Ovary (tissue), 9 donors: Measurements from ENCODE around the gene LDB1. TPM values are rescaled to one million over a fixed set of nuclear protein-coding genes. Genes with fewer than 3 reads are reported as not detected.
A peak's percentile ranks its signal among the peaks of the same experiment; 100 is the strongest.

Experiments used
- DNase-seq, 5 donors: peaks; one replicate each; pipeline ENCODE4 v3.0.0-alpha.2; 2019 to 2020
- H3K27ac ChIP-seq, 2 donors: fragments of 200-600 bp; one replicate each; pipeline versions ENCODE4 v1.5.1 to v1.8.0; 2019 to 2022
- H3K27me3 ChIP-seq: fragments of 200-600 bp; one replicate; pipeline ENCODE4 v1.8.0; 2022
- H3K36me3 ChIP-seq: fragments of 200-600 bp; sonication (generic); one replicate; pipeline ENCODE4 v1.5.1; 2019
- H3K4me1 ChIP-seq: one replicate; pipeline ENCODE4 v1.8.1; 2013; ENCODE audit warnings: mild to moderate bottlenecking, moderate library complexity; ENCODE audit not compliant: insufficient read depth
- H3K4me3 ChIP-seq: fragments of 200-600 bp; sonication (generic); one replicate; pipeline ENCODE4 v1.5.1; 2017
- H3K9me3 ChIP-seq, 2 donors: fragments of 200-600 bp in 1 of 2; sonication (generic) in 1 of 2; one replicate each; pipeline versions ENCODE4 v1.5.1 to v1.8.1; 2013 to 2019; ENCODE audit warnings: mild to moderate bottlenecking in 1 of 2, moderate library complexity in 1 of 2
- EP300 ChIP-seq: sonication (generic); formaldehyde crosslinking; IDR thresholded peaks from one replicate; pipeline ENCODE4 v1.6.1; 2017; ENCODE audit warnings: antibody characterized with exemption
- POLR2A ChIP-seq: fragments of 450-650 bp; IDR thresholded peaks from one replicate; pipeline ENCODE4 v1.6.1; 2017; ENCODE audit warnings: antibody characterized with exemption, mild to moderate bottlenecking, moderate library complexity
- WGBS, 3 donors: extraction: QIAGEN DNeasy Blood & Tissue Kit in 1 of 3; methylation state at CpG; one replicate each; pipeline versions ENCODE4 v1.1.5 to v1.1.7; 2013 to 2017; 5-methylcytosine and 5-hydroxymethylcytosine counted together
- intact Hi-C, 4 donors: fragments of 100-400 bp; cut with DNase I; formaldehyde crosslinking; loops; one replicate each; pipeline versions ENCODE4 v1.11.0 to v1.15.1; 2022 to 2023
- polyA plus RNA-seq, 2 donors: library from polyadenylated mRNA; stranded (reverse); fragments of 200-250 nt in 1 of 2; fragments of 350-450 nt in 1 of 2; fragmentation: Illumina TruSeq in 1 of 2; extraction: RNeasy Lipid Tissue Mini Kit (QIAGEN cat#74804) in 1 of 2; gene quantifications; one replicate each; pipeline ENCODE4 v1.2.3, GENCODE V29; 2013 to 2014
- total RNA-seq, 7 donors: library from RNA; depleted of rRNA in 2 of 7; stranded (reverse); fragments of >200 nt in 2 of 7; fragmentation: NEBNext Ultra II Directional in 3 of 7; extraction: Animal tissue kit (Norgen Biotek cat#: 25700) in 3 of 7; gene quantifications; one replicate each; pipeline versions ENCODE4 v1.1.0 to v1.2.4, GENCODE V29; 2016 to 2023
- TF ChIP-seq, protein P1 (sequence below), 3 donors: fragments of 450-650 bp in 2 of 3; fragments of 200-600 bp in 1 of 3; IDR thresholded peaks; one replicate each; pipeline versions ENCODE4 v1.5.1 to v1.8.0; 2016 to 2022; ENCODE audit warnings: antibody characterized with exemption in 3 of 3, mild to moderate bottlenecking in 1 of 3
- donor health status: DM: no; HTN: no; CAD: no; lungs with moderate emphysema.
- donor health status: DM: no; HTN: no; CAD: no.
- donor health status: Bipolar disorder and iron deficiency.
- donor health status: DM: yes; HTN: yes; CAD: no.
- donor health status: DM: no; HTN: no; CAD: no.
- donor health status: DM: yes; HTN: yes; CAD: no.

The LDB1 gene
- total and polyA plus RNA-seq, 9 donors: 59.0 to 141 (median 93.2) TPM

DNA sequence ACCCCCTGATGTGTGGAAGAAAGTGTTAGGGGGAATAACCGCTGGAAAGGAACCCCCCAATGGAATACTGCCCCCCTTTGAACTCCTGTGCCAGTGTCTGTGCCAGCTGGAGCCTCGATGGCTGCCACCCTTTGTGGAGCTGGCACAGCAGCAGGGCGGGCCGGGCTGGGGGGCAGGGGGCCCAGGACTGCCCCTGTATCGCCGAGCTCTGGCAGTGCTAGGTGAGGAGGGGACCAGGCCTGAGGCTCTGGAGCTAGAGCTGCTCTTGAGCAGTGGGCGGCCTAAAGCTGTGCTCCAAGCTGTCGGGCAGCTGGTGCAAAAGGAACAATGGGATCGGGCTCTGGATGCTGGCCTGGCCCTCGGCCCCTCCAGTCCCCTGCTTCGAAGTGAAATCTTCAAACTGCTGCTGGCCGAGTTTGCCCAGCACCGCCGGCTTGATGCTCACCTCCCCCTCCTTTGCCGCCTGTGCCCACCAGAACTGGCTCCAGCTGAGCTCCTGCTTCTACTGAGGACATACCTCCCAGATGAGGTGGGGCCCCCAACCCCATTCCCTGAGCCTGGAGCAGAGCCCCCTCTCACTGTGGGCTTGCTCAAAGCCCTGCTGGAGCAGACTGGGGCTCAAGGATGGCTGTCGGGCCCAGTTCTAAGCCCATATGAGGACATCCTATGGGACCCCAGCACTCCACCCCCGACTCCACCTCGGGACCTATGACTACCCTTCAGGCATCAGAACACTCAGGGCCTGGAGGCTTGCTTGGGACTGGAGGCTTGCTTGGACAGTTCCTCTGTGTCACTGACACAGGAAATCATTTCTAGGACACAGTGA lies 52.9 kb downstream of the LDB1 start:
- DNase-seq: no peak
- H3K9me3 ChIP-seq: no peaks in the 10 kb centered on the region
- intact Hi-C loops: loop anchor here in 2 of 4 donors (5.0 to 10.0 kb wide), 2 partner anchors 47 to 50 kb away; no protein-coding TSS in a partner anchor
- H3K27me3 ChIP-seq: no peaks in the 10 kb centered on the region
- 78 to 84% (median 81%) methylated on average over 13 to 18 of the region's 18 CpGs for WGBS, 3 donors
- H3K27ac ChIP-seq: no peak overlapping the region
- TF ChIP-seq EP300: no peak
- H3K36me3 ChIP-seq: no peaks in the 10 kb centered on the region
- peaks cover 7% of the 10 kb centered on the region for H3K4me1 ChIP-seq
- no peak overlapping the region for H3K4me3 ChIP-seq

DNA sequence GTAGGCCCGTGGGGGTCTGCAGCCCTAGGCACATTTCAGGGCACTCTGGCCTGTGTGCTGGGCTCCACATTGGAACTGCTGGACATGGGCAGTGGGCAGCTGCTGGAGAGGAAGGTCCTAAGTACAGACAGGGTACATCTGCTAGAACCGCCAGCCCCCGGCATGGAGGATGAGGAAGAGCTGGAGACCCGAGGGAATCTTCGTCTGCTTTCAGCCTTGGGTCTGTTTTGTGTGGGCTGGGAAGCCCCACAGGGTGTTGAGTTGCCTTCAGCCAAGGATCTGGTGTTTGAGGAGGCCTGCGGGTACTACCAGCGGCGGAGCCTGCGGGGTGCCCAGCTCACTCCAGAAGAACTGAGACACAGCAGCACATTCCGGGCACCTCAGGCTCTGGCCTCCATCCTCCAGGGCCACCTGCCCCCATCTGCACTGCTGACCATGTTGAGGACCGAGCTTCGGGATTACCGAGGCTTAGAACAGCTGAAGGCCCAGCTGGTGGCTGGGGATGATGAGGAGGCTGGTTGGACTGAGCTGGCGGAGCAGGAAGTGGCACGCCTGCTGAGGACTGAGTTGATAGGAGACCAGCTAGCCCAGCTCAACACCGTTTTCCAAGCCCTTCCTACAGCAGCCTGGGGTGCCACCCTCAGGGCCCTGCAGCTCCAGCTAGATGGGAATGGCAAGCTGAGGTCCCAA lies 53.6 kb downstream of the LDB1 start:
- H3K27me3 ChIP-seq: no peaks in the 10 kb centered on the region
- TF ChIP-seq, protein P1, sequence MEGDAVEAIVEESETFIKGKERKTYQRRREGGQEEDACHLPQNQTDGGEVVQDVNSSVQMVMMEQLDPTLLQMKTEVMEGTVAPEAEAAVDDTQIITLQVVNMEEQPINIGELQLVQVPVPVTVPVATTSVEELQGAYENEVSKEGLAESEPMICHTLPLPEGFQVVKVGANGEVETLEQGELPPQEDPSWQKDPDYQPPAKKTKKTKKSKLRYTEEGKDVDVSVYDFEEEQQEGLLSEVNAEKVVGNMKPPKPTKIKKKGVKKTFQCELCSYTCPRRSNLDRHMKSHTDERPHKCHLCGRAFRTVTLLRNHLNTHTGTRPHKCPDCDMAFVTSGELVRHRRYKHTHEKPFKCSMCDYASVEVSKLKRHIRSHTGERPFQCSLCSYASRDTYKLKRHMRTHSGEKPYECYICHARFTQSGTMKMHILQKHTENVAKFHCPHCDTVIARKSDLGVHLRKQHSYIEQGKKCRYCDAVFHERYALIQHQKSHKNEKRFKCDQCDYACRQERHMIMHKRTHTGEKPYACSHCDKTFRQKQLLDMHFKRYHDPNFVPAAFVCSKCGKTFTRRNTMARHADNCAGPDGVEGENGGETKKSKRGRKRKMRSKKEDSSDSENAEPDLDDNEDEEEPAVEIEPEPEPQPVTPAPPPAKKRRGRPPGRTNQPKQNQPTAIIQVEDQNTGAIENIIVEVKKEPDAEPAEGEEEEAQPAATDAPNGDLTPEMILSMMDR (IDR thresholded peaks at IDR 0.05): no peak
- TF ChIP-seq EP300: no peak
- TF ChIP-seq POLR2A: no peak
- WGBS, 3 donors: 72 to 80% (median 76%) methylated on average over 15 to 16 of the region's 16 CpGs
- peaks cover 7% of the 10 kb centered on the region for H3K4me1 ChIP-seq
- H3K36me3 ChIP-seq: no peaks in the 10 kb centered on the region
- no peaks in the 10 kb centered on the region for H3K9me3 ChIP-seq
- H3K27ac ChIP-seq: peak overlapping the region; percentile 77 to 86
- DNase-seq: peak in 1 of 5 donors; percentile 33
- peak overlapping the region; percentile 83 for H3K4me3 ChIP-seq
- intact Hi-C loops: loop anchor here in 2 of 4 donors (5.0 to 10.0 kb wide), 2 partner anchors 48 to 51 kb away; no protein-coding TSS in a partner anchor

DNA sequence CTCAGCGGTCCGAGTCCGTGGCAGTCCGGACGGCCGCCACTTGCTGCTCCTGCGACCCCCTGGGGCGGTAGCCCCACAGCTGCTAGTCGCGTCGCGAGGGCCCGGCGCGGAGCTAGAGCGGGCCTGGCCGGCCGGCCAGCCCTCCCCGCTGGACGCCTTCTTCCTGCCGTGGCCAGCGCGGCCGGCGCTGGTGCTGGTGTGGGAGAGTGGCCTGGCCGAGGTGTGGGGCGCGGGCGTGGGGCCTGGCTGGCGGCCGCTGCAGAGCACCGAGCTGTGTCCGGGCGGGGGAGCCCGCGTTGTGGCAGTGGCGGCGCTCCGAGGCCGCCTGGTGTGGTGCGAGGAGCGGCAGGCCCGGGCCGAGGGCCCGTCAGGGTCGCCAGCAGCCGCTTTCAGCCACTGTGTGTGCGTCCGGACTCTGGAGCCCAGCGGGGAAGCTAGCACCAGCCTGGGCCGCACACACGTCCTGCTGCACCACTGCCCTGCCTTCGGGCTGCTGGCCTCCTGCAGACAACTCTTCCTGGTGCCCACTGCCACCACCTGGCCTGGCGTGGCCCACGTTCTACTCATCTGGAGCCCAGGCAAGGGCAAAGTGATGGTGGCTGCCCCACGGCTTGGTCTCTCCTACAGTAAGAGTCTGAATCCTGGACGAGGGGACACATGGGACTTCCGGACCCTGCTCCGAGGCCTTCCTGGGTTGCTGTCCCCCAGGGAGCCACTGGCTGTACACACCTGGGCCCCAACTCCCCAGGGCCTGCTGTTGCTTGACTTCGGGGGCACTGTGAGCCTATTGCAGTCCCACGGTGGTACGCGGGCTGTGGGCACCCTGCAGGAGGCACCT lies 54.4 kb downstream of the LDB1 start:
- TF ChIP-seq EP300 (no peak), POLR2A (no peak)
- TF ChIP-seq, protein P1 (IDR thresholded peaks at IDR 0.05): no peak
- Histone ChIP-seq H3K4me3 (peak overlapping the region; percentile 83), H3K27me3 (no peaks in the 10 kb centered on the region), H3K9me3 (no peaks in the 10 kb centered on the region), H3K36me3 (no peaks in the 10 kb centered on the region), H3K4me1 (peaks cover 7% of the 10 kb centered on the region), H3K27ac (peak overlapping the region; percentile 77 to 86)
- WGBS, 3 donors: 0 to 6% (median 6%) methylated on average over 41 to 63 of the region's 63 CpGs
- DNase-seq: peak; percentile 23 to 70 (median 48)
- intact Hi-C loops: loop anchor here in 2 of 4 donors (5.0 to 10.0 kb wide), 2 partner anchors 49 to 52 kb away; no protein-coding TSS in a partner anchor

DNA sequence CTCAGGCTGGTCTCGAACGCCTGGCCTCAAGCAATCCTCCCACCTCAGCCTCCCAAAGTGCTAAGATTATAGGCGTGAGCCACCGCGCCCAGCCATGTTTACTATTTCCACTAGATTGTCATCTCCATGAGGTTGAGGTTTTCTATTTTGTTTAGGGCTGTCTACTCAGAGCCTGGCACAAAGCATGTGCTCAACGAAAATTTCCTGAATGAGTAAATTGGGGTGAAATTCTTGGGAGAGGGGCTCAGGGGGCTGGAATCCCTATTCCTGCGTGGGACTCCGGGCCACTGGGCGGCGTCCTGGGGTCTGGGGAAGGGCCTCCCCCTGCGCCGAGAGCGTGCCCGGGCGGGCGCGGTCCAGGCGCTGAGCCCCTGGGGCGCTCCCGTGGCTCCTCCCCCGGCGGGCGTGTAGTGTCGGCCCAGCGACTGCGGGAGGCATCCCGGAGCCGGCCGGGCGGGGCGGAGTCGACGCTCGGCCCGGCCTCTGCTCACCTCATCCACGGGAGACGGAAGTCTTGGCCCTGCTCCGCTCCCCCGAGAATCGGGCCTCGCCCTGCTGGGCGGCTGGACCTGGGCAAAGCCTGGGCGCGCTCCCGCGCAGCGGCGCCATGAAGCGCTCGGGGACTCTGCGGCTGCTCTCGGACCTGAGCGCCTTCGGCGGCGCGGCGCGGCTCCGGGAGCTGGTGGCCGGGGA lies 55.2 kb downstream of the LDB1 start, which contains the start of gene HPS6:
Gene HPS6, plus strand, starts transcription at position 482 of the 693 bp plus-strand sequence. Its CDS starts 126 bp downstream, at position 608.
- TF ChIP-seq EP300: no peak
- peak; percentile 67 for TF ChIP-seq POLR2A
- TF ChIP-seq, protein P1 (IDR thresholded peaks at IDR 0.05): no peak
- Histone ChIP-seq H3K27ac (peak within 1 kb of the TSS; percentile 77 to 86), H3K4me1 (peaks cover 7% of the 10 kb centered on the region), H3K36me3 (no peaks in the 10 kb centered on the region), H3K27me3 (no peaks in the 10 kb centered on the region), H3K9me3 (no peaks in the 10 kb centered on the region), H3K4me3 (peak within 1 kb of the TSS; percentile 83)
- WGBS, 3 donors: 0 to 2% (median 1%) methylated on average over 52 to 61 of the region's 61 CpGs
- DNase-seq: peak; percentile 88 to 92 (median 89)
- intact Hi-C loops: loop anchor here in 2 of 4 donors (5.0 to 10.0 kb wide), 2 partner anchors 50 to 52 kb away; no protein-coding TSS in a partner anchor
